GM18505 (cell line): ENCODE results near the gene PPM1L.
"Not testable (repeated sequence)": the region's sequence is repeated elsewhere in the genome, so short reads cannot be mapped to it uniquely, and the experiment has no call there.

Experiments used
- ATAC-seq: cut with Tn5 transposase; IDR thresholded peaks from one replicate; pipeline ENCODE4 v1.9.1; 2021; ENCODE audit not compliant: unreplicated experiment
- POLR2A ChIP-seq: IDR thresholded peaks from 4 replicates; pipeline ENCODE4 v1.6.1; 2011; ENCODE audit warnings: borderline replicate concordance; ENCODE audit not compliant: insufficient read depth, insufficient read length; ENCODE audit errors: extremely low read depth

PPM1L gene

GRCh38 chr3:160998581-160998980 lies 242.6 kb downstream of the PPM1L start:
- ATAC-seq = no peak
- TF ChIP-seq POLR2A = no peak

DNA sequence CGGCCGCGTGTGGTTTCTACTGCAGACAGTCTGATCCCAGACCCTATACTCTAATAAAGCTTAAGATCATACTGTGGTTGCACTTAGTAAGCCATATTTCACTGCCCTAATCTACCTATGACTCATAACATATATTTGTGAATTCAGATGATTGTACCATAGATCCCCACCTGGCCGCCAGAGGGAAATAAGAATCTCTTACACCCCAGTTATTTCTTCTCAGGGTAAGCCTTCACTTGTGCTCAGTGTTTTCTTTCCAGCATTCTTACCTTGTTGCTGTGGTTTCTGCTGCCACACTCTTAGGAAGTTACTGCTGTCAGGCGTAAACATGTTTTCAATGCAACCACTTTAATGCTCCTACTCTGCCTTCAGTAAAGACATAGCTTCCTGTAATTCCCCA lies 243.2 kb downstream of the PPM1L start:
- TF ChIP-seq POLR2A = no peak
- peak; percentile 69 for ATAC-seq

GRCh38 chr3:161008086-161008485 lies 252.1 kb downstream of the PPM1L start:
- ATAC-seq = no peak

DNA sequence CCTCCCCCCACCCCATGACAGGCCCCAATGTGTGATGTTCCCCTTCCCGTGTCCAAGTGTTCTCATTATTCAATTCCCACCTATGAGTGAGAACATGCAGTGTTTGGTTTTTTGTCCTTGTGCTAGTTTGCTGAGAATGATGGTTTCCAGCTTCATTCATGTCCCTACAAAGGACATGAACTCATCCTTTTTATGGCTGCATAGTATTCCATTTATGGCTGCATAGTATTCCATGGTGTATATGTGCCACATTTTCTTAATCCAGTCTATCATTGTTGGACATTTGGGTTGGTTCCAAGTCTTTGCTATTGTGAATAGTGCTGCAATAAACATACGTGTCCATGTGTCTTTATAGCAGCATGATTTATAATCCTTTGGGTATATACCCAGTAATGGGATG lies 254.1 kb downstream of the PPM1L start:
- not testable (repeated sequence) for ATAC-seq

More at GRCh38 chr3:161008086-161008485, 252.1 kb downstream of the PPM1L start:
- no peak for TF ChIP-seq POLR2A

DNA sequence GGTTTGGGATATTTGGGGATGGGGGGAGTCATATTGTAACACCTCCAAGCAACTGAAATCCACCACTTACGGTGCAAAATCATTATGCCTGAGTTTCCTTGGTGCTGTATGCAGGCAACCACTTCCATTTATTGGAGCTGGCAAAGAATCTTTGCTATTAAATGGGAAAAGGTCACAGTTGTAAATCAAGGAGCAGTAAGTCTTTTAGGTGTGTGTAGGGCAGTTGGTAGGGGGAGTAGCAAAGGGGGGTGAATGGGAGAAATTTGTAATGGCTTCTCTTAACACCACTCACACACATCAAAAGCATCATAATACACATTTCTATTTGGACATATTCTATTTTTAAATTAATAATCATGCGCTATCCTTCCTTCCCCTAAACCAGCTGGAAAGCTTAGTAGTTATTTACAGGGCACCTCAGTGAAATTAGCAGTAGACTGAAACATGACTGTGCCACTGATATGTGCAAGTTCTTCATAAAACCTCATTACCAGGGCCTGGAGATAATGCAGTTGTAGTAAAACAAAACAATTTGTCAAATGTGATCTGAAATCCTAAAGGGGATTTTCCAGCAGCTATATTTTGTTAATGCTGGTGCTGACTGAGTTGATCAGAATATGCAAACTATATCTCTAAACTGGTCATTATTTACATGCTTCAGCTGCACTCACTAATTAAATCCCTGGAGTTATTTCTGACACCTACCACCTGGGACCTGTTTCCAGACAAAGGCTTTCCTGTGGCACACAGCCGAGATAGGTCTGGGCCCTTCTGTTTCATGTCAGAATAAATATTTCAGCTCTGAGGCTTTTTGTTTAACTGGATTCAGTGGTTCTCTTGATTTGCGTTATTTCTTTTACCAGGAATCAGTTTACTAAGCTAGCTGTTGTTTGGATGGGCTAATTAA lies 259.1 kb downstream of the PPM1L start:
- ATAC-seq = no peak
- TF ChIP-seq POLR2A = no peak

DNA sequence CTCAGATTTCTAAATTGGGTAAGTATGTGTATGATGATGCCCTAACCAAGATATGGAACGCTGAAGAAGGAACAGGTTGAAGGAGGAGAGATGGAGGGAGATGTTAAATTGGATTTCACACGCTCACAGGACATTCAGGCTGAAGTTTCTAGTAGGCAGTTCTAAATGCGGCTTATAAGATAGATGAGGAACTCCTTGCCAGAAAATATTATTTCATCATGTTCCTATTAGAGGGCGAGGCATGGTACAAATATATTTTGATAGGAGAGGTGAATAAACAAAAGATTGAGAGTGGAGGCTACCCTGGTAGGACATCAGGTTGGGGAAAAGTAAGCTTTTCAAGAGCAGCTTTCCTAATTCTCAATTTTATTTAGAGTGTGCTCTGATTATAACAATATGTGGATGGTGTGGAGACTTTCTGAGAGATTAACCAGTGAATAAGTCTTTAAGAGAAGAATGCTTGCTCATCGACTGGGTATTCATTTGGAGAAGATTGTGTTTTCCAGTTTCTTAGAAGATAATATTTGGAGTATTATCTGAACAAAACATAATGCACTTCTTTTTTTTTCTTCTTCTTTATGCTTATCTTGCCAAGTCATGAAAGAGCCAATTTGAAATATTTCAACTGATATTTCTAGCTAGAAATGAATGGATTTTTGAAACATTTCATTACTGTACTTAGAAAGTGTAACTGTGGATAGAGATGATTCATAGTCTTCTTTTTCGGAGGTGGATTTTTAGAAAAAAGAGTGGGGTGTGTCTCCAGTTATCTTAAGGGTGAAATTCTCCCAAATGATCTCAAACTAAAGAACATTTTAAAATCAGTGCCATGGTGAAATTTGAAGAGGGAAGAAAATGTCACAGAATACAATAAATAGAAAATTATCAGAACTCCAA lies 260.6 kb downstream of the PPM1L start:
- no peak for TF ChIP-seq POLR2A

DNA sequence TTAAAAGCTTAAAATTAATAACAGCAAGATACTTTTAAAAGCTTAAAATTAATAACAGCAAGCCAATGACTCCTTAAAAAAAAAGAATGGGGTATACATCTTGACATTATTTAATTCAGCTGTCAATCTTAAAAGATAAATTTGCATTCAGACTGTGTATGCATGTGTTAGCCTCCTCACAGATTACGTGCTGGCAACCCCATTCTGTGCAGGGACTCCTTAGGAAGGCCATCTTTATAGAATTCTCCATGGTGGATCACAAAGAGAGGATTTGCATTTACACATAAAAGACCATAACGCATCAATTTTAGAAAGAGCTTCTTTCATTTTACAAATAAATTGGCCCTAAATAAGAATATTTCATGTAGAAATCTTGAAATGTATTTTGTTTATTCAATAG lies 261.9 kb downstream of the PPM1L start:
- no peak for ATAC-seq
- TF ChIP-seq POLR2A = no peak

More for the DNA sequence above, 260.6 kb downstream of the PPM1L start:
- no peak for ATAC-seq

DNA sequence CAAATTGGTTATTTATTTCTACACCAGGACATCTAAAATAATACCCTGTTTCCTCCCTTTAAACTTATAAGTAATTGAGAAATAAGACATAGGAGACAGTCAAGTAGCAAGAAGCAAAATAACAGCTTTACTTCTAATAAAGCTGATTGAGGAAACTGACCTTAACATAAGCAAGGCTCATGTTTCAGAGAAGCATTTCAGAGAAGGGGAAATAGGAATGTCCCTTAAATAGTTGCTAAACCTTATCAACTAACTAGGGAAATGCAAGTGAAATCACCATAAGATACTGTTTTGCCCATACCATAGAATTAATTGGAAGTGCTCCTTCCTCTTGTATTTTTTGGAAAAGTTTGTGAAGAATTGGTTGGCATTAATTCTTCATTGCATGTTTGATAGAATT lies 264.2 kb downstream of the PPM1L start:
- no peak for TF ChIP-seq POLR2A
- no peak for ATAC-seq

GRCh38 chr3:161025911-161026310 lies 269.9 kb downstream of the PPM1L start:
- ATAC-seq = no peak
- no peak for TF ChIP-seq POLR2A

DNA sequence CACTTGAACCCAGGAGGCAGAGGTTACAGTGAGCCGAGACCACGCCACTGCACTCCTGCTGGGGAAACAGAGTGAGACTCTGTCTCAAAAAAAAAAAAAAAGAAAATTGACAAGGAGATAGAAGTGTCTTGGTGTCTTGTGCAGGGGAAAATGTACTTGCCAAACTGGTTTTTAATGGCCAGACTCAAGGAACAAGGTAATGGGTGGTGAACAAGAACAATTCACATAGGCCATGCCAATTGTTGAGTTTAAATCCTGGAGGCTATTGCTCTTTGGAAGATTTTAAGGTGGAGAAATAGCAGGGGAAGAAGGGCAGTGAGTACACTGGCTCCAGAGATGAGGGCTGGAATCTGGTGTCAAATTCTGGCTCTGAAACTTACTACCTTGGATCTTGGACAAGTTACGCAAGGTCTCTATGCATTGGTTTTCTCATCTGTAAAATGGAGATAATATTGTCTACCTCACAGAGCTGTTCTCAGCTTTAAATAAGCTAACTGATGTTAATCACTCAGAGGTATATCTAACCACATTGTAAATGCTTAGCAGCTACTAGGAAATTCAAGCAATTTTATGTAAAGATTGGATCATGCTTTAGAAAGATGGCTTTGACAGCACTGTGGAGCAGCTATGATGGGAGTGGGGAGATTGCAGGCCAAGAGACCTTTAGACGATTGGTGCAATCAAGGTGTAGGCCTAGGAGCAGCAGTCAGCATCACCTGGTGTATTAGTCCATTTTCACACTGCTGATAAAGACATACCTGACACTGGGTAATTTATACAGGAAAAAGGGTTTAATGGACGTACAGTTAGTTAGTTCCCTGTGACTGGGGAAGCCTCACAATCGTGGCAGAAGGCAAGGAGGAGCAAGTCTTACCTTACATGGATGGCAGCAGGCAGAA lies 270.8 kb downstream of the PPM1L start:
- ATAC-seq = no peak
- TF ChIP-seq POLR2A = no peak

DNA sequence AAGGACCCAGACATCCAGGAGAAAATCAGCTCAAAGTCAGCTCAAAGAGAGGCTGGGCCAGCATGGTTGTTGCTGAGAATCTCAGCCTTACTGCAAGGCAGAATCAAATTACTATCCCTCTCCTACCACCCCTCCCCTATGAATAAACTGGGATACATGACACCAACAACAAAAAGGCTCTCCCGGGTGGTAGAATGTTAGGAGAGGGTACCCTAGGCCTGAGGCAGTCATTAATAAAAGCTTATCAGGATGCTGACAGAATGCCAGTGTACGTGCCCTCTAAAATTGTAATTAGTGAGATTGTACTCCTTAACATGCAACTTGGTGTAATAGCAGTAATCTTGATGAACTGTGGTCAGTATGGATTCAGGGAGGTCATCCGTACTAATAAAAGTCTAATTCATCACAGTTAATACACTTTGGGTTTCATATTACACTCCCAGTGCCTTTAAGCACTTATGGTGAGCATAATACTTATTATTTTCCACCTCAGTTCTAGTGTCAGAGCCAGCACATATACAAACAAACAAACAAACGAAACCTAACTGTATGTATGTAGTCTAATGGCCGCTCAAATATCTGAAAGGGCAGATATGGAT lies 272.6 kb downstream of the PPM1L start:
- no peak for ATAC-seq
- TF ChIP-seq POLR2A = no peak

DNA sequence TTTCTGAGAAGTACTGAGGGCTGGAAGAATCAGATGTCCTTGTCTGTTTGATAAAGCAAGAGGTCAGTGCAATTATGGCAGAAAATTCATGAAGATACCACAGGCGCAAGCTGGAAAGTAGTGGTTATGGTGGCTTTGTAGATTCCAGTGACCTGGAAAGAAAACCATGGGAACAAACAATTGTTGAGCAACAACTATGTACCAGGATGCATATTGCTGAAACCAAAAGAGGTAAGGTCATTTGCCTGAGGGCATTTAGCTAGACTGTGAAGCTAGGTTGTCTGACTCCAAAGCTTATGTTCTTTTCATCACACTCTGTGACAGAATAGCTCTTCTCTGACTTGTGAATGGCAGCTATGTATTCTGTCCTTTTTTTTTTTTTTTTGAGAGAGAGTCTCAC lies 275.1 kb downstream of the PPM1L start:
- no peak for TF ChIP-seq POLR2A
- ATAC-seq = no peak

DNA sequence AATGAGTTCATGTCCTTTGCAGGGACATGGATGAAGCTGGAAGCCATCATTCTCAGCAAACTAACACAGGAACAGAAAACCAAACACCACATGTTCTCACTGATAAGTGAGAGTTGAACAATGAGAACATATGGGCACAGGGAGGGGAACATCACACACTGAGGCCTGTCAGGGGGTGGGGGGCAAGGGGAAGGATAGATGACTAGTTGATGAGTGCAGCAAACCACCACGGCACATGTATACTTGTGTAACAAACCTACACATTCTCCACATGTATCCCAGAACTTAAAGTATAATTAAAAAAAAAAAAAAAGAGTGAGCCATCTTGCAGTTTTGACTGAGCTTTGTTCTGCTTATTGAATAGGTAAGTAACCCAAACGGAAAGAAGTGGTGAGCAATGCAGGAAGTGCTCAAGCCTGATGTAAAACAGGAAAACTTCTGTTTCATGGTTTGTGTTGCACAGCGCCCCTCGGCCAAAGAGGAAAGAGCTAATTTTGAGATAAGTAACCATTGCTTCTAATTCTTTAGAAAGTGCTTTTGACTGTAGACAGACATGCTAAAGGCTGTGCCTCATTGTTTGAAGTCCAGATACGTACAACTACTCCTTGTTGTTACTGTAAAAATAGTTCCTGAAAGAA lies 279.0 kb downstream of the PPM1L start:
- peak; percentile 91 for ATAC-seq
